Measurements from ENCODE around the gene SAP130. TPM values are rescaled to one million over a fixed set of nuclear protein-coding genes. Genes with fewer than 3 reads are reported as not detected.

Gene SAP130
- total RNA-seq, 1 donor from 2014 or later, result 20.1 TPM

- no peak for DNase-seq
- no peaks in the 10 kb centered on the region for H3K4me1 ChIP-seq
- H3K27me3 ChIP-seq (ENCODE audit: low read depth), result no peaks in the 10 kb centered on the region
- intact Hi-C loops (cut with DNase I), result no loop called here
- no peak overlapping the region for H3K27ac ChIP-seq
- no peaks in the 10 kb centered on the region for H3K9me3 ChIP-seq
- H3K36me3 ChIP-seq, result peaks cover 95% of the 10 kb centered on the region
- no peak for ATAC-seq
- TF ChIP-seq CTCF (IDR thresholded peaks at IDR 0.05), result no peak
- no peak overlapping the region for H3K4me3 ChIP-seq
These were observed 82.6 kb downstream of the SAP130 start for GRCh38 chr2:127945281-127945680.

GRCh38 chr2:127943186-127943585 is 84.7 kb downstream of the SAP130 start:
- no peak for TF ChIP-seq CTCF (IDR thresholded peaks at IDR 0.05)
- DNase-seq (no peak), ATAC-seq (no peak)
- H3K4me1 ChIP-seq, result no peaks in the 10 kb centered on the region
- H3K27me3 ChIP-seq (ENCODE audit: low read depth), result no peaks in the 10 kb centered on the region
- peaks cover 74% of the 10 kb centered on the region for H3K36me3 ChIP-seq
- no peak overlapping the region for H3K27ac ChIP-seq
- H3K9me3 ChIP-seq, result no peaks in the 10 kb centered on the region
- intact Hi-C loops (cut with DNase I), result no loop called here
- H3K4me3 ChIP-seq, result no peak overlapping the region

- H3K36me3 ChIP-seq, result peaks cover 65% of the 10 kb centered on the region
- DNase-seq, result no peak
These were observed 85.9 kb downstream of the SAP130 start for GRCh38 chr2:127942002-127942401.

GRCh38 chr2:127941461-127941860 is 86.4 kb downstream of the SAP130 start:
- Histone ChIP-seq H3K4me3 (no peak overlapping the region), H3K27ac (no peak overlapping the region), H3K9me3 (no peaks in the 10 kb centered on the region), H3K27me3 (ENCODE audit: low read depth) (no peaks in the 10 kb centered on the region), H3K36me3 (peaks cover 59% of the 10 kb centered on the region), H3K4me1 (no peaks in the 10 kb centered on the region)
- ATAC-seq, result no peak
- no peak for DNase-seq
- TF ChIP-seq CTCF (IDR thresholded peaks at IDR 0.05), result no peak
- intact Hi-C loops (cut with DNase I), result no loop called here

More at GRCh38 chr2:127942002-127942401, 85.9 kb downstream of the SAP130 start:
- Histone ChIP-seq H3K9me3 (no peaks in the 10 kb centered on the region), H3K4me3 (no peak overlapping the region), H3K4me1 (no peaks in the 10 kb centered on the region), H3K27ac (no peak overlapping the region), H3K27me3 (ENCODE audit: low read depth) (no peaks in the 10 kb centered on the region)
- ATAC-seq, result no peak
- intact Hi-C loops (cut with DNase I), result no loop called here
- no peak for TF ChIP-seq CTCF (IDR thresholded peaks at IDR 0.05)

GRCh38 chr2:127940641-127941040 is 87.2 kb downstream of the SAP130 start:
- no peak for TF ChIP-seq CTCF (IDR thresholded peaks at IDR 0.05)
- no peak for DNase-seq
- no peak for ATAC-seq
- no peaks in the 10 kb centered on the region for H3K27me3 ChIP-seq (ENCODE audit: low read depth)
- no peaks in the 10 kb centered on the region for H3K9me3 ChIP-seq
- H3K4me1 ChIP-seq, result no peaks in the 10 kb centered on the region
- no peak overlapping the region for H3K4me3 ChIP-seq
- intact Hi-C loops (cut with DNase I), result no loop called here
- no peak overlapping the region for H3K27ac ChIP-seq
- H3K36me3 ChIP-seq, result peaks cover 51% of the 10 kb centered on the region

- Histone ChIP-seq H3K4me1 (no peaks in the 10 kb centered on the region), H3K27ac (no peak overlapping the region), H3K27me3 (ENCODE audit: low read depth) (no peaks in the 10 kb centered on the region), H3K9me3 (no peaks in the 10 kb centered on the region), H3K36me3 (peaks cover under 1% of the 10 kb centered on the region), H3K4me3 (no peak overlapping the region)
- intact Hi-C loops (cut with DNase I), result no loop called here
- no peak for ATAC-seq
- TF ChIP-seq CTCF (IDR thresholded peaks at IDR 0.05), result no peak
- no peak for DNase-seq
These were observed 92.5 kb downstream of the SAP130 start for GRCh38 chr2:127935337-127935736.

All from lower lobe of right lung (tissue), 2 donors.